CD4-positive, alpha-beta T cell (primary cell): Measurements from ENCODE around the gene ANGEL2. TPM values are rescaled to one million over a fixed set of nuclear protein-coding genes. Genes with fewer than 3 reads are reported as not detected.
A peak's percentile ranks its signal among the peaks of the same experiment; 100 is the strongest.

ENCODE experiments used
- ATAC-seq: fragments of 200-7000 bp; cut with Tn5 transposase; one replicate; pipeline ENCODE4 v1.10.0; 2022; ENCODE audit warnings: mild to moderate bottlenecking; ENCODE audit not compliant: poor library complexity
- CTCF ChIA-PET: fragments of 350-600 bp; sonication (Branson Sonifier 250); formaldehyde crosslinking; loops from one replicate; lab custom pipeline; 2021; ENCODE audit warnings: antibody characterized with exemption, inconsistent platforms; lab: Charles Lee
- POLR2A ChIA-PET: fragments of 350-600 bp; sonication (Branson Sonifier 250); formaldehyde crosslinking; loops from one replicate; lab custom pipeline; 2021; ENCODE audit warnings: antibody characterized with exemption, inconsistent platforms; lab: Charles Lee
- DNase-seq, 14 experiments: peaks; one replicate each; pipeline ENCODE4 v3.0.0-alpha.2; 2013 to 2020; ENCODE audit warnings: mixed read lengths in 2 of 14
- H3K27ac ChIP-seq, 2 donors: one replicate each; pipeline versions ENCODE4 v1.5.1 to v1.7.0; 2013; ENCODE audit warnings: low read length in 2 of 2, low read depth in 1 of 2, mild to moderate bottlenecking in 1 of 2
- H3K27me3 ChIP-seq, 2 experiments: 1 replicate in 1 of 2; 2 replicates in 1 of 2; pipeline versions ENCODE4 v1.6.1 to v1.7.0; 2013; ENCODE audit warnings: low read length in 2 of 2, control low read depth in 1 of 2, mild to moderate bottlenecking in 1 of 2, moderate library complexity in 1 of 2; ENCODE audit not compliant: insufficient read depth in 2 of 2, control insufficient read depth in 1 of 2
- H3K36me3 ChIP-seq: one replicate; pipeline ENCODE4 v1.6.1; 2013; ENCODE audit warnings: low read length, control low read depth; ENCODE audit not compliant: insufficient read depth
- H3K4me1 ChIP-seq: one replicate; pipeline ENCODE4 v1.6.1; 2013; ENCODE audit warnings: low read length, control low read depth; ENCODE audit not compliant: insufficient read depth
- H3K4me3 ChIP-seq: one replicate; pipeline ENCODE4 v1.5.1; 2013; ENCODE audit warnings: mild to moderate bottlenecking, low read length, moderate library complexity
- H3K9me3 ChIP-seq, 2 experiments: 1 replicate in 1 of 2; 2 replicates in 1 of 2; pipeline versions ENCODE4 v1.6.1 to v1.7.0; 2013; ENCODE audit warnings: low read length in 2 of 2, mild to moderate bottlenecking in 2 of 2, control low read depth in 1 of 2, moderate library complexity in 1 of 2; ENCODE audit not compliant: control insufficient read depth in 1 of 2, insufficient read depth in 1 of 2
- H3K27ac Mint-ChIP-seq: one replicate; pipeline ENCODE4 v1.8.0; 2020; ENCODE audit warnings: mixed read lengths
- H3K27me3 Mint-ChIP-seq: one replicate; pipeline ENCODE4 v1.8.0; 2021; ENCODE audit warnings: mixed read lengths
- H3K36me3 Mint-ChIP-seq: one replicate; pipeline ENCODE4 v1.8.0; 2021; ENCODE audit warnings: low read depth, mixed read lengths
- H3K4me1 Mint-ChIP-seq: one replicate; pipeline ENCODE4 v1.8.0; 2021; ENCODE audit warnings: low read depth, mixed read lengths
- H3K4me3 Mint-ChIP-seq: one replicate; pipeline ENCODE4 v1.8.0; 2020; ENCODE audit warnings: mild to moderate bottlenecking, mixed read lengths
- H3K9me3 Mint-ChIP-seq: one replicate; pipeline ENCODE4 v1.8.0; 2020; ENCODE audit warnings: mixed read lengths
- intact Hi-C, 2 experiments: fragments of 100-400 bp; cut with DNase I in 1 of 2; cut with micrococcal nuclease in 1 of 2; formaldehyde crosslinking; loops; one replicate each; pipeline versions ENCODE4 v1.15.1 to v1.9.0; 2023 to 2025; cut with DNase I, micrococcal nuclease
- total RNA-seq, 174 experiments: library from RNA in 2 of 174; stranded (reverse) in 2 of 174; gene quantifications; one replicate each; pipeline ENCODE4 v1.2.3 and lab custom pipeline; 2021 to 2026
- TF ChIP-seq, protein P1 (sequence below): fragments of 200-600 bp; IDR thresholded peaks from one replicate; pipeline ENCODE4 v1.8.0; 2022; ENCODE audit warnings: antibody characterized with exemption, mild to moderate bottlenecking

ANGEL2 gene
- total RNA-seq, 2 experiments from 2014 or later: 53.0 to 56.2 TPM

DNA sequence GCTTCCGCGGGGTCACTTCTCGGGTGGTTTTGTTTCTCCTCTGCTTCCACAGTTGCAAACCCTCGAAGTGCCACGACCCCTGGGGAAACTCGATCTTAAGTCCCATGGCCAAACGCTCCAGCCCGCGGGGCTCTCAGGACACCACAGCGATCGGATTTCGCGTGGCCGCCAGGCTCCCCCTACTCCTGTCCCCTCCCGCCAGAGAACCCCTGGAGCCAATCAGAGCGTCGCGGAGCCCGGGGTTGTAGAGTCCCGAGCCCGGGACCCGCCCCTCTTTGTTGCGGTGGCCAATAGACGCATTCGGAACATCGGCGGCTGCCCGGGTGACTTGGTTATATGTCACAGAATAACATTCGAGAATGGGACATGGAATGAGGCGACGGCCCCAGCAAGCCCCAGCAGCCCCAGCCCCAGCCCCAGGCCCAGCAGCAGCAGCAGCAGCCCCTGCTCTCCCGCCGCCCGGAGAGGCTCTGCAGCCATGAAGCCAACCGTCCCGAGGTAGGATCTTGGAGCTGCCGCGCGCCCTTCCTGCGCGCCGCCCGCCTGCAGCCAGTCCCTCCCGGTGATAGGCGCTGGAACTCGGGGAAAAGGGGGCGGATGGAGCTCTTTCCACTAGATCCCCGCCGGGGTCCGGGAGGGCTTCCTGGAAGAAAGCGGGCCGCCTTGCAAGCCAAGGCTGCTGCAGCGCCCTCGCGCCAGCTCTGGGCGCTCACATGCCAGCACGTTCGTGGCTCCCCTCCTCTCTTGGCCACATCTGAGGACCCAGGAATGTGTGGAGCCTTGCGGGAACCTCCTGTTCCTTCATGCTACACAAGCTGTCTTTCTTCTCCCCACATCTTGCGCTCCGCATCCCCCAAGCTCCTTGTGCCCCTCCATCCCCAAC lies 65.2 kb downstream of the ANGEL2 start, which contains the start of gene VASH2:
Gene VASH2, plus strand, starts transcription at position 299 of the 883 bp plus-strand sequence. CDS start 1,002 bp downstream, outside the sequence.
- H3K4me1 ChIP-seq: peaks cover 16% of the 10 kb centered on the region
- Mint-ChIP-seq H3K9me3 (no peaks in the 10 kb centered on the region), H3K27me3 (peaks cover 51% of the 10 kb centered on the region), H3K36me3 (no peaks in the 10 kb centered on the region), H3K4me1 (no peaks in the 10 kb centered on the region), H3K4me3 (peak within 1 kb of the TSS; percentile 84), H3K27ac (no peak within 1 kb of the TSS)
- DNase-seq (peak; percentile 18 to 71 (median 40)), ATAC-seq (peak; percentile 94)
- no peaks in the 10 kb centered on the region for H3K9me3 ChIP-seq
- intact Hi-C loops: no loop called here
- no peaks in the 10 kb centered on the region for H3K36me3 ChIP-seq
- peak within 1 kb of the TSS; percentile 57 for H3K4me3 ChIP-seq
- no peak within 1 kb of the TSS for H3K27ac ChIP-seq
- H3K27me3 ChIP-seq: peaks cover 19 to 24% of the 10 kb centered on the region in 2 experiments
- ChIA-PET CTCF (no interaction called here), POLR2A (no interaction called here)
- TF ChIP-seq, protein P1, sequence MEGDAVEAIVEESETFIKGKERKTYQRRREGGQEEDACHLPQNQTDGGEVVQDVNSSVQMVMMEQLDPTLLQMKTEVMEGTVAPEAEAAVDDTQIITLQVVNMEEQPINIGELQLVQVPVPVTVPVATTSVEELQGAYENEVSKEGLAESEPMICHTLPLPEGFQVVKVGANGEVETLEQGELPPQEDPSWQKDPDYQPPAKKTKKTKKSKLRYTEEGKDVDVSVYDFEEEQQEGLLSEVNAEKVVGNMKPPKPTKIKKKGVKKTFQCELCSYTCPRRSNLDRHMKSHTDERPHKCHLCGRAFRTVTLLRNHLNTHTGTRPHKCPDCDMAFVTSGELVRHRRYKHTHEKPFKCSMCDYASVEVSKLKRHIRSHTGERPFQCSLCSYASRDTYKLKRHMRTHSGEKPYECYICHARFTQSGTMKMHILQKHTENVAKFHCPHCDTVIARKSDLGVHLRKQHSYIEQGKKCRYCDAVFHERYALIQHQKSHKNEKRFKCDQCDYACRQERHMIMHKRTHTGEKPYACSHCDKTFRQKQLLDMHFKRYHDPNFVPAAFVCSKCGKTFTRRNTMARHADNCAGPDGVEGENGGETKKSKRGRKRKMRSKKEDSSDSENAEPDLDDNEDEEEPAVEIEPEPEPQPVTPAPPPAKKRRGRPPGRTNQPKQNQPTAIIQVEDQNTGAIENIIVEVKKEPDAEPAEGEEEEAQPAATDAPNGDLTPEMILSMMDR: no peak

DNA sequence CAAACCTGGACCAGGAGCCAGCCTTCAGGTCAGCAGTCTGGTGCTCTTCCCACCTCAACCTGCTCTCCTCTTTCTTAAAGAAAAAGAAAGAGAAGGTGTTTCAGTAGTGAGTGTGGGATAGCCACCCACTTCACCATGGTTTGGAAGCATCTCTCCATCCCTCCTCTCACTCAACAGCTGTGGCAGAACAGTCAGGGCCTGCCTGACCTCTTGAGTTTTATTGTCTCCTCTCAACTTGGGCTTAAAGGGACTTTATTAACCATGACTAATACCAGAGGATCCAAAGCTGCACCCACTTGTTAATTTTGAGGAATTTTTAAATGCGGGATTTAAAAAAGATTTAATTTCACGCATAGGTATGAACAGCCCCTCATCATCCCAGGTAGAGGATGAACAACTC lies 65.9 kb downstream of the ANGEL2 start:
- DNase-seq (no peak), ATAC-seq (no peak)
- ChIA-PET POLR2A (no interaction called here), CTCF (no interaction called here)
- Mint-ChIP-seq H3K36me3 (no peaks in the 10 kb centered on the region), H3K27me3 (peaks cover 51% of the 10 kb centered on the region), H3K9me3 (no peaks in the 10 kb centered on the region), H3K4me3 (peak overlapping the region; percentile 84), H3K27ac (no peak overlapping the region), H3K4me1 (no peaks in the 10 kb centered on the region)
- Histone ChIP-seq H3K27ac (no peak overlapping the region), H3K36me3 (no peaks in the 10 kb centered on the region), H3K4me3 (peak overlapping the region; percentile 57), H3K9me3 (no peaks in the 10 kb centered on the region), H3K27me3 (peaks cover 19 to 24% of the 10 kb centered on the region in 2 experiments), H3K4me1 (peaks cover 16% of the 10 kb centered on the region)
- TF ChIP-seq, protein P1: no peak
- intact Hi-C loops: no loop called here

DNA sequence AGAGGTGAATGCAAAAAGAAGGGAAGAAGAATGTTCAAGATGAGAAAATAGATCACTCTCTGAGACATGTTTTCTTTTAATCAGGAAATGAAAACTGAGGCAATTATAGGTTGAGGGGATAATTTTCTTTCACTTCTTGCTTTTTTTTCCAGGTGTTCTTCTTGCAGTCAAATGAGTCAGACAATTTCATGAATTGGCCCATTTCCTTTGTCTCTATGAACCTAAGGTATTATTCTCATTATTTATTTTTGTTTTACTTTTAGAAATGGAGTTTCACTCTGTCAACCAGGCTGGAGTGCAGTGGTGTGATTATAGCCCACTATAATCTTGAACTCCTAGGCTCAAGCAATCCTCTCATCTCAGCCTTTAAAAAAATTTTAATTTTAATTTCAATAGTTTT lies 68.8 kb downstream of the ANGEL2 start:
- H3K36me3 ChIP-seq: no peaks in the 10 kb centered on the region
- no peak overlapping the region for H3K27ac ChIP-seq
- H3K4me1 ChIP-seq: peaks cover 16% of the 10 kb centered on the region
- no peaks in the 10 kb centered on the region for H3K9me3 ChIP-seq
- Mint-ChIP-seq H3K36me3 (no peaks in the 10 kb centered on the region), H3K27ac (no peak overlapping the region), H3K4me3 (no peak overlapping the region), H3K9me3 (no peaks in the 10 kb centered on the region), H3K27me3 (peaks cover 26% of the 10 kb centered on the region), H3K4me1 (no peaks in the 10 kb centered on the region)
- peaks cover 12 to 13% of the 10 kb centered on the region in 2 experiments for H3K27me3 ChIP-seq
- intact Hi-C loops: no loop called here
- ChIA-PET POLR2A (no interaction called here), CTCF (no interaction called here)
- H3K4me3 ChIP-seq: no peak overlapping the region
- ATAC-seq (no peak), DNase-seq (no peak)
- TF ChIP-seq, protein P1: no peak
